WERI-Rb-1 (cell line): Measurements from ENCODE around the gene VSIR.
A peak's percentile ranks its signal among the peaks of the same experiment; 100 is the strongest.

Experiments used
- DNase-seq: peaks from one replicate; pipeline ENCODE4 v3.0.0-alpha.2; 2020
- H3K27ac ChIP-seq: fragments of 250-450 bp; sonication (Bioruptor Pico); 2 replicates; pipeline ENCODE4 v1.5.1; 2020; ENCODE audit warnings: mild to moderate bottlenecking, moderate library complexity
- H3K27me3 ChIP-seq: fragments of 250-450 bp; sonication (Bioruptor Pico); 2 replicates; pipeline ENCODE4 v1.5.1; 2021; ENCODE audit warnings: mild to moderate bottlenecking, low read depth, moderate library complexity; ENCODE audit not compliant: insufficient read depth, severe bottlenecking
- H3K36me3 ChIP-seq: fragments of 250-450 bp; sonication (Bioruptor Pico); 2 replicates; pipeline ENCODE4 v1.5.1; 2020; ENCODE audit warnings: mild to moderate bottlenecking, moderate library complexity
- H3K4me3 ChIP-seq: 2 replicates; pipeline ENCODE4 v1.5.1; 2011; ENCODE audit warnings: low read depth, mild to moderate bottlenecking, control low read depth, low read length
- H3K9me3 ChIP-seq: fragments of 250-450 bp; sonication (Bioruptor Pico); 2 replicates; pipeline ENCODE4 v1.5.1; 2021; ENCODE audit warnings: mild to moderate bottlenecking, moderate library complexity; ENCODE audit not compliant: severe bottlenecking
- TF ChIP-seq, protein P1 (sequence below): IDR thresholded peaks from 2 replicates; pipeline ENCODE4 v1.5.1; 2011; ENCODE audit warnings: low read depth, mild to moderate bottlenecking, control low read depth, inconsistent platforms, low read length

Gene VSIR

DNA sequence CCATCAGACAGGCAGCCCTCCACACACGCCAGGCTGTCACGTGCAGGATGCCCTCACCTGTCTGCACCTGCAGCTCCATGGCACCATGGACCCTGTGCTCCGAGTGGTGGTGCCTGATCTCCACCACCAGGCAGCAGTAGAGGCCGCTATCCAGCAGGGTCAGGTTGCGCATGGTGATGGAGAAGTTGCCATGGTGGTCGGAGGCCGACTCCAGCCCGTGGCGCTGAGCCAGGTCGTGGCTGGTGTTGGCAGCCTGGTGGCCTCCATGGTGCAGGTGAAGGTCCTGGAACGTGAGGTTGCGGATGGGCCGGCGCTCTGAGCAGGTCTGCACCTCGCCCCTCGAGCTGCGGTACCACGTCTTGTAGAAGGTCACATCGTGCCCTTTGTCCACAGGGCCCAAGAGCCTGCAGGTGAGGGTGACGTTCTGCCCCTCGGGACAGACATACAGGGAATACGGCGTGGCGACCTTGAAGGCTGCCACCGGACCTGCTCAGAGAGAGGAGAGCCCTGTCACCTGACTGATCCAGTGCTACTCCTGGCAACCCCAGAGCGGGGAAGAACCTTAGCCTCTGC, 11.7 kb downstream of the VSIR start:
- TF ChIP-seq, protein P1, sequence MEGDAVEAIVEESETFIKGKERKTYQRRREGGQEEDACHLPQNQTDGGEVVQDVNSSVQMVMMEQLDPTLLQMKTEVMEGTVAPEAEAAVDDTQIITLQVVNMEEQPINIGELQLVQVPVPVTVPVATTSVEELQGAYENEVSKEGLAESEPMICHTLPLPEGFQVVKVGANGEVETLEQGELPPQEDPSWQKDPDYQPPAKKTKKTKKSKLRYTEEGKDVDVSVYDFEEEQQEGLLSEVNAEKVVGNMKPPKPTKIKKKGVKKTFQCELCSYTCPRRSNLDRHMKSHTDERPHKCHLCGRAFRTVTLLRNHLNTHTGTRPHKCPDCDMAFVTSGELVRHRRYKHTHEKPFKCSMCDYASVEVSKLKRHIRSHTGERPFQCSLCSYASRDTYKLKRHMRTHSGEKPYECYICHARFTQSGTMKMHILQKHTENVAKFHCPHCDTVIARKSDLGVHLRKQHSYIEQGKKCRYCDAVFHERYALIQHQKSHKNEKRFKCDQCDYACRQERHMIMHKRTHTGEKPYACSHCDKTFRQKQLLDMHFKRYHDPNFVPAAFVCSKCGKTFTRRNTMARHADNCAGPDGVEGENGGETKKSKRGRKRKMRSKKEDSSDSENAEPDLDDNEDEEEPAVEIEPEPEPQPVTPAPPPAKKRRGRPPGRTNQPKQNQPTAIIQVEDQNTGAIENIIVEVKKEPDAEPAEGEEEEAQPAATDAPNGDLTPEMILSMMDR, result peak; percentile 53
- H3K36me3 ChIP-seq, result no peaks in the 10 kb centered on the region
- no peak for DNase-seq
- no peaks in the 10 kb centered on the region for H3K9me3 ChIP-seq
- no peaks in the 10 kb centered on the region for H3K27me3 ChIP-seq
- no peak overlapping the region for H3K4me3 ChIP-seq
- H3K27ac ChIP-seq, result no peak overlapping the region

DNA sequence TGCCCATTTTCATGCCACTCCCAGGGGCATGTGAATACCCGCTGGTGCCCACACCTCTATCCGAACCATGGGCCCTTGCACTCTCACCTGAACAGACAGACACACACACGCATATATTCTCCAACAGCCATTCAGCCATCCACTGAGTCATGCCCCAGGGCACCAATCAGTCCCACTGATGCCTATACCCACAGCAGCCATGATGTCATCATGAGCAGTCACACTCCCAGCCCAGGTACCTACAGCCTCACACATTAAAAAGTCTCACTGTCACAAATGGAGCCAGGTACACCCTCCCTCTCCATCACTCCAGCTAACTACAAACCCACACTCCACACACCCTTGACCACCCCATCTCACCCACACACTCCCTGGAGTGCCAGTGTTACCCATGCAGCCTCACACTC, 12.2 kb downstream of the VSIR start:
- no peak for DNase-seq
- no peaks in the 10 kb centered on the region for H3K36me3 ChIP-seq

GRCh38 chr10:71757399-71757922, 15.9 kb downstream of the VSIR start:
- Histone ChIP-seq H3K4me3 (no peak overlapping the region), H3K36me3 (no peaks in the 10 kb centered on the region)
- DNase-seq, result no peak

More for the DNA sequence above, 12.2 kb downstream of the VSIR start:
- H3K27ac ChIP-seq, result no peak overlapping the region
- H3K9me3 ChIP-seq, result no peaks in the 10 kb centered on the region
- H3K27me3 ChIP-seq, result no peaks in the 10 kb centered on the region
- TF ChIP-seq, protein P1, result no peak
- H3K4me3 ChIP-seq, result no peak overlapping the region

DNA sequence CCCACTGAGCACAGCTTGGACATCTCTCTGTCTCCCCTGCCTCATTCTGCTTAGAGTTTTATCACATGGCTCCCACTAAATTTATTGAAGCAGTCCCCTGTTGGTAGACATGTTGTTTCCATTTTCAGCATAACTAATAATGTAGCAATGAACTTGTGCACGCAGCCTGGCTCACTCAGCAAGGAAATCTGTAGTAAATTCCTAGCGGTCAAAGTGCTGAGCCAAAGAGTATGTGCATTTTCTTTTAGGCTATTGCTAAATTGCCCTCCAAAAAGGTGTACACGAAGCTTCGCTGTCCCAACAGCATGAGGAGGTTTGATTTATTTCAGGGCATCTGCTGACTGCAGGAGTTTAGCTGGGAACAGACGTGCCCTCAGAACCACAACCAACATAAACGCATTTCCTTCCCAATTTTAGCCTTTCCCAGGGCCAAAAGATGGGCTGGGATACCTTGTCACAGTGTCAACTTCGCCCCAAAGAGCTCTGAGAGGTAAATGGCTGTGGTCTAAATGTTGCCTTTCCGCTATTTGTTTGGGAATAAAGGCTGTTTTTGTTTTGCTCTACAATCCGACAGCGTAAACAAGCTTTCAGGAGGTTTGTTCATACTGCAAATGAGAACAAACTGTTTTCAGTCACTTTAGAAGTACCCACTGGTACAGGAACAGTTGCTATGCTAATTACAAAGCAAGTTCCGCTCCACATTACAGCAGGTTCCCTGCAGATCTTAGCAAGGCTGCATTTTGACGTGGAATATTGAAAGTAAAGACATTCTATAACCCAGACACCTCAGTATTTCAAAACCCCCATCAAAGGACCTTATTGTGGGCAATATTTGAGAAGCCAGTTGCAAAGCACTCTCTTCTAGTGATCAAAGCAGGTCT, 16.8 kb downstream of the VSIR start:
- H3K4me3 ChIP-seq, result no peak overlapping the region
- no peak for DNase-seq
- no peaks in the 10 kb centered on the region for H3K27me3 ChIP-seq
- H3K27ac ChIP-seq, result no peak overlapping the region
- H3K36me3 ChIP-seq, result no peaks in the 10 kb centered on the region
- TF ChIP-seq, protein P1, result no peak
- no peaks in the 10 kb centered on the region for H3K9me3 ChIP-seq

More at GRCh38 chr10:71757399-71757922, 15.9 kb downstream of the VSIR start:
- TF ChIP-seq, protein P1, result no peak
- Histone ChIP-seq H3K27me3 (no peaks in the 10 kb centered on the region), H3K27ac (no peak overlapping the region), H3K9me3 (no peaks in the 10 kb centered on the region)

GRCh38 chr10:71755179-71755879, 18.0 kb downstream of the VSIR start:
- Histone ChIP-seq H3K4me3 (no peak overlapping the region), H3K9me3 (no peaks in the 10 kb centered on the region), H3K36me3 (no peaks in the 10 kb centered on the region), H3K27me3 (no peaks in the 10 kb centered on the region), H3K27ac (no peak overlapping the region)
- TF ChIP-seq, protein P1, result no peak
- no peak for DNase-seq
